HCT116 (cell line): ENCODE measurements around the gene PDRG1. TPM values are rescaled to one million over a fixed set of nuclear protein-coding genes. Genes with fewer than 3 reads are reported as not detected.

Experiments
- ATAC-seq: fragments of 200-7000 bp; cut with Tn5 transposase; 2 replicates; pipeline ENCODE4 v1.9.1; 2020; ENCODE audit warnings: mild to moderate bottlenecking, moderate library complexity
- BruUV-seq: library from RNA; stranded (reverse); fragments of 400-500 nt; replicated peaks from 2 replicates; lab custom pipeline; 2021; lab: Mats Ljungman, UMichigan
- CTCF ChIA-PET: fragments of 300-600 bp; sonication (Branson Sonifier 250); formaldehyde crosslinking; loops from one replicate; lab custom pipeline; 2021; ENCODE audit warnings: antibody characterized with exemption; lab: Charles Lee
- POLR2A ChIA-PET: fragments of 300-600, 350-600 bp; sonication (Branson Sonifier 250); formaldehyde crosslinking; loops from one replicate; lab custom pipeline; 2021; ENCODE audit warnings: antibody characterized with exemption; lab: Charles Lee
- RAD21 ChIA-PET, 2 experiments: fragments of 300-600 bp; sonication (Branson Sonifier 250); formaldehyde crosslinking; loops; one replicate each; lab custom pipeline; 2023; ENCODE audit warnings: low total read pairs in 2 of 2; ENCODE audit not compliant: uncharacterized antibody in 2 of 2, unreplicated experiment in 2 of 2, low non-redundant PET in 1 of 2; lab: Charles Lee
- DNase-seq: peaks from one replicate; pipeline ENCODE4 v3.0.0-alpha.2; 2010; ENCODE audit warnings: low read depth, low spot score
- H2AFZ ChIP-seq: fragments of 200-600 bp; shearing (Covaris generic), sonication (generic); 2 replicates; pipeline ENCODE4 v1.6.1; 2017; ENCODE audit warnings: low read depth, mixed run types, mixed read lengths, antibody characterized with exemption, low read length; ENCODE audit not compliant: poor library complexity, severe bottlenecking
- H3K27ac ChIP-seq: 2 replicates; pipeline ENCODE4 v1.5.1; 2012; ENCODE audit warnings: low read depth, low read length
- H3K27me3 ChIP-seq: fragments of 200-600 bp; sonication (generic); 2 replicates; pipeline ENCODE4 v1.6.1; 2016; ENCODE audit warnings: mixed run types, low read length, mixed read lengths; ENCODE audit not compliant: insufficient read depth
- H3K36me3 ChIP-seq, 2 experiments: fragments of 200-500 bp in 1 of 2; fragments of 200-600 bp in 1 of 2; sonication (Bioruptor generic) in 1 of 2; sonication (generic) in 1 of 2; 2 replicates each; pipeline versions ENCODE4 v1.5.1 to v1.6.1; 2014 to 2016; ENCODE audit warnings: low read length in 2 of 2, inconsistent platforms in 1 of 2, mixed read lengths in 1 of 2, mixed run types in 1 of 2; ENCODE audit not compliant: insufficient read depth in 2 of 2, control insufficient read depth in 1 of 2
- H3K4me1 ChIP-seq, 2 experiments: fragments of 200-600 bp in 1 of 2; sonication (generic) in 1 of 2; 2 replicates each; pipeline versions ENCODE4 v1.5.1 to v1.6.1; 2012 to 2017; ENCODE audit warnings: low read length in 2 of 2, inconsistent platforms in 1 of 2, mild to moderate bottlenecking in 1 of 2, mixed read lengths in 1 of 2, mixed run types in 1 of 2, moderate library complexity in 1 of 2; ENCODE audit not compliant: insufficient read depth in 2 of 2, control insufficient read depth in 1 of 2
- H3K4me2 ChIP-seq: fragments of 200-600 bp; sonication (generic); 2 replicates; pipeline ENCODE4 v1.6.1; 2017; ENCODE audit warnings: mixed run types, low read length, mixed read lengths
- H3K4me3 ChIP-seq, 2 experiments: fragments of 200-600 bp in 1 of 2; sonication (generic) in 1 of 2; replicated peaks in 1 of 2; 2 replicates each; pipeline ENCODE4 v1.5.1; 2011 to 2016; ENCODE audit warnings: low read length in 2 of 2, control low read depth in 1 of 2, low read depth in 1 of 2, mild to moderate bottlenecking in 1 of 2, mixed read lengths in 1 of 2, mixed run types in 1 of 2
- H3K79me2 ChIP-seq: fragments of 200-600 bp; sonication (generic); 2 replicates; pipeline ENCODE4 v1.6.1; 2017; ENCODE audit warnings: mild to moderate bottlenecking, mixed run types, low read length, moderate library complexity, mixed read lengths; ENCODE audit not compliant: insufficient read depth
- H3K9ac ChIP-seq: fragments of 200-600 bp; sonication (generic); 2 replicates; pipeline ENCODE4 v1.6.1; 2016; ENCODE audit warnings: low read length, mixed read lengths
- H3K9me2 ChIP-seq: fragments of 200-600 bp; sonication (generic), shearing (Covaris generic); 2 replicates; pipeline ENCODE4 v1.6.1; 2017; ENCODE audit warnings: mixed run types, mild to moderate bottlenecking, moderate library complexity; ENCODE audit not compliant: insufficient read depth
- H3K9me3 ChIP-seq, 2 experiments: fragments of 200-500 bp in 1 of 2; fragments of 200-600 bp in 1 of 2; sonication (Bioruptor generic) in 1 of 2; sonication (generic) in 1 of 2; 2 replicates each; pipeline ENCODE4 v1.6.1; 2014 to 2017; ENCODE audit warnings: low read length in 2 of 2, mixed read lengths in 2 of 2, inconsistent platforms in 1 of 2, low read depth in 1 of 2, mild to moderate bottlenecking in 1 of 2, mixed run types in 1 of 2, moderate library complexity in 1 of 2; ENCODE audit not compliant: control insufficient read depth in 1 of 2, insufficient read depth in 1 of 2
- H4K20me1 ChIP-seq: fragments of 200-600 bp; sonication (generic), shearing (Covaris generic); 2 replicates; pipeline ENCODE4 v1.6.1; 2017; ENCODE audit warnings: mixed run types, mild to moderate bottlenecking, moderate library complexity; ENCODE audit not compliant: insufficient read depth
- CEBPB ChIP-seq: IDR thresholded peaks from 2 replicates; pipeline ENCODE4 v1.6.1; 2012; ENCODE audit warnings: low read depth
- EGR1 ChIP-seq: IDR thresholded peaks from 2 replicates; pipeline ENCODE4 v1.6.1; 2012; ENCODE audit warnings: low read depth
- ELF1 ChIP-seq: IDR thresholded peaks from 2 replicates; pipeline ENCODE4 v1.6.1; 2012; ENCODE audit warnings: low read depth, borderline replicate concordance
- EZH2 ChIP-seq: fragments of 200-600 bp; sonication (generic); IDR thresholded peaks from 2 replicates; pipeline ENCODE4 v1.6.1; 2017; ENCODE audit warnings: antibody characterized with exemption, mixed run types
- POLR2AphosphoS5 ChIP-seq: IDR thresholded peaks from 2 replicates; pipeline ENCODE4 v1.6.1; 2011; ENCODE audit warnings: mild to moderate bottlenecking, low read depth, low read length, moderate library complexity
- SP1 ChIP-seq: IDR thresholded peaks from 2 replicates; pipeline ENCODE4 v1.6.1; 2012; ENCODE audit warnings: low read depth
- SRF ChIP-seq: IDR thresholded peaks from 2 replicates; pipeline ENCODE4 v1.6.1; 2012; ENCODE audit warnings: low read depth
- TCF7L2 ChIP-seq: IDR thresholded peaks from 2 replicates; pipeline ENCODE4 v1.7.0; 2011; ENCODE audit warnings: borderline replicate concordance, inconsistent platforms; ENCODE audit not compliant: insufficient read depth, insufficient read length; ENCODE audit errors: extremely low read depth
- ZFX ChIP-seq: fragments of 450-650 bp; IDR thresholded peaks from 2 replicates; pipeline ENCODE4 v1.6.1; 2017
- ZNF274 ChIP-seq: fragments of 200-500 bp; sonication (Bioruptor generic); IDR thresholded peaks from 2 replicates; pipeline ENCODE4 v1.6.1; 2014; ENCODE audit warnings: mild to moderate bottlenecking, low read depth, low read length, inconsistent platforms
- intact Hi-C: fragments of 100-400 bp; cut with micrococcal nuclease; formaldehyde crosslinking; loops from 2 replicates; pipeline ENCODE4 v1.10.0; 2022
- total RNA-seq: library from RNA; stranded (reverse); gene quantifications from one replicate; pipeline ENCODE4 v1.2.1, GENCODE V29; 2021; ENCODE audit not compliant: unreplicated experiment
- TF ChIP-seq, protein P1 (sequence below): IDR thresholded peaks from 2 replicates; pipeline ENCODE4 v1.6.1; 2011; ENCODE audit warnings: mild to moderate bottlenecking, low read length, moderate library complexity; ENCODE audit not compliant: insufficient replicate concordance; ENCODE audit errors: extremely low read depth
- TF ChIP-seq, protein P2 (sequence below), 3 experiments: fragments of 200-600 bp in 1 of 3; sonication (generic) in 1 of 3; IDR thresholded peaks in 2 of 3; conservative IDR thresholded peaks in 1 of 3; 2 replicates each; pipeline ENCODE4 v1.5.1; 2012 to 2017; ENCODE audit warnings: low read depth in 2 of 3, low read length in 2 of 3, antibody characterized with exemption in 1 of 3, borderline replicate concordance in 1 of 3, control low read depth in 1 of 3, mild to moderate bottlenecking in 1 of 3, mixed read lengths in 1 of 3, mixed run types in 1 of 3, moderate library complexity in 1 of 3; ENCODE audit not compliant: insufficient read depth in 1 of 3
- TF ChIP-seq, protein P3 (sequence below): IDR thresholded peaks from 2 replicates; pipeline ENCODE4 v1.6.1; 2012

Gene PDRG1
- total RNA-seq, 1 experiment from 2014 or later, result 18.7 TPM

DNA sequence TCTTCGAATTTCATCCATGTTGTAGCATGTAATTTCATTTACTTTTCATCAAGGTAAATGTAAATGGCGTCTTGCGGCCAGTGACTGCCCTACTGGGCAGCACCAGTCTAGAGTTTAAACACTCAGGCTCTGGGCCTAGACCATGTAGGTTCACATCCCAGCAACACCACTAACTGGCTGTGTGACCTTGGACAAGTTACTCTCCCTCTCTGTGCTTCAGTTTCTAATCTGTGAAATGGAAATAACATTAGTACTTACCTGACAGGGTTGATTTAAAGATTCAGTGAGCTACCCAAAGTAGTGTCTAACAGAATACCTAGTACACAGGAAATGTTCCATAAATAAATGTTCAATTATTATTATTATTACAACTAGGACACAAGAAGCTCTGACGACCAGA is 29.3 kb downstream of the PDRG1 start:
- no peaks in the 10 kb centered on the region for H3K36me3 ChIP-seq
- no peak overlapping the region for H3K9ac ChIP-seq
- ATAC-seq (no peak), DNase-seq (no peak)
- H3K27me3 ChIP-seq, result no peaks in the 10 kb centered on the region
- intact Hi-C loops, result no loop called here
- H3K27ac ChIP-seq, result no peak overlapping the region
- no peaks in the 10 kb centered on the region for H3K4me1 ChIP-seq
- H3K9me2 ChIP-seq, result no peaks in the 10 kb centered on the region
- no peak overlapping the region for H2AFZ ChIP-seq
- BruUV-seq, result no TSS peak
- H3K79me2 ChIP-seq, result no peaks in the 10 kb centered on the region
- H4K20me1 ChIP-seq, result no peaks in the 10 kb centered on the region
- TF ChIP-seq TCF7L2, result no peak
- no peak for TF ChIP-seq CEBPB
- TF ChIP-seq POLR2AphosphoS5, result no peak
- TF ChIP-seq ZNF274, result no peak
- TF ChIP-seq, protein P1, sequence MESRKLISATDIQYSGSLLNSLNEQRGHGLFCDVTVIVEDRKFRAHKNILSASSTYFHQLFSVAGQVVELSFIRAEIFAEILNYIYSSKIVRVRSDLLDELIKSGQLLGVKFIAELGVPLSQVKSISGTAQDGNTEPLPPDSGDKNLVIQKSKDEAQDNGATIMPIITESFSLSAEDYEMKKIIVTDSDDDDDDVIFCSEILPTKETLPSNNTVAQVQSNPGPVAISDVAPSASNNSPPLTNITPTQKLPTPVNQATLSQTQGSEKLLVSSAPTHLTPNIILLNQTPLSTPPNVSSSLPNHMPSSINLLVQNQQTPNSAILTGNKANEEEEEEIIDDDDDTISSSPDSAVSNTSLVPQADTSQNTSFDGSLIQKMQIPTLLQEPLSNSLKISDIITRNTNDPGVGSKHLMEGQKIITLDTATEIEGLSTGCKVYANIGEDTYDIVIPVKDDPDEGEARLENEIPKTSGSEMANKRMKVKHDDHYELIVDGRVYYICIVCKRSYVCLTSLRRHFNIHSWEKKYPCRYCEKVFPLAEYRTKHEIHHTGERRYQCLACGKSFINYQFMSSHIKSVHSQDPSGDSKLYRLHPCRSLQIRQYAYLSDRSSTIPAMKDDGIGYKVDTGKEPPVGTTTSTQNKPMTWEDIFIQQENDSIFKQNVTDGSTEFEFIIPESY, result no peak
- no peak for TF ChIP-seq SRF
- no peak for TF ChIP-seq EZH2
- TF ChIP-seq ELF1, result no peak
- TF ChIP-seq, protein P2, sequence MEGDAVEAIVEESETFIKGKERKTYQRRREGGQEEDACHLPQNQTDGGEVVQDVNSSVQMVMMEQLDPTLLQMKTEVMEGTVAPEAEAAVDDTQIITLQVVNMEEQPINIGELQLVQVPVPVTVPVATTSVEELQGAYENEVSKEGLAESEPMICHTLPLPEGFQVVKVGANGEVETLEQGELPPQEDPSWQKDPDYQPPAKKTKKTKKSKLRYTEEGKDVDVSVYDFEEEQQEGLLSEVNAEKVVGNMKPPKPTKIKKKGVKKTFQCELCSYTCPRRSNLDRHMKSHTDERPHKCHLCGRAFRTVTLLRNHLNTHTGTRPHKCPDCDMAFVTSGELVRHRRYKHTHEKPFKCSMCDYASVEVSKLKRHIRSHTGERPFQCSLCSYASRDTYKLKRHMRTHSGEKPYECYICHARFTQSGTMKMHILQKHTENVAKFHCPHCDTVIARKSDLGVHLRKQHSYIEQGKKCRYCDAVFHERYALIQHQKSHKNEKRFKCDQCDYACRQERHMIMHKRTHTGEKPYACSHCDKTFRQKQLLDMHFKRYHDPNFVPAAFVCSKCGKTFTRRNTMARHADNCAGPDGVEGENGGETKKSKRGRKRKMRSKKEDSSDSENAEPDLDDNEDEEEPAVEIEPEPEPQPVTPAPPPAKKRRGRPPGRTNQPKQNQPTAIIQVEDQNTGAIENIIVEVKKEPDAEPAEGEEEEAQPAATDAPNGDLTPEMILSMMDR (IDR thresholded peaks at IDR 0.05 in 2 of 3, conservative IDR thresholded peaks at IDR 0.05 in 1 of 3; ENCODE audit: borderline replicate concordance in 1 of 3, insufficient read depth in 1 of 3, low read depth in 2 of 3, low read length in 2 of 3), result no peak
- no peak for TF ChIP-seq ZFX
- TF ChIP-seq, protein P3, sequence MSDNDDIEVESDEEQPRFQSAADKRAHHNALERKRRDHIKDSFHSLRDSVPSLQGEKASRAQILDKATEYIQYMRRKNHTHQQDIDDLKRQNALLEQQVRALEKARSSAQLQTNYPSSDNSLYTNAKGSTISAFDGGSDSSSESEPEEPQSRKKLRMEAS, result no peak
- TF ChIP-seq SP1, result no peak
- no peak for TF ChIP-seq EGR1
- POLR2A ChIA-PET, result no interaction called here
- H3K4me3 ChIP-seq, result no peak overlapping the region
- CTCF ChIA-PET, result no interaction called here
- no peak overlapping the region for H3K4me2 ChIP-seq
- RAD21 ChIA-PET, result no interaction called here
- no peaks in the 10 kb centered on the region for H3K9me3 ChIP-seq
